Sigmoid colon (tissue), 4 donors: ENCODE data around the gene WNT16.

Experiments
- EP300 ChIP-seq, 4 donors: sonication (generic); formaldehyde crosslinking; IDR thresholded peaks; one replicate each; pipeline ENCODE4 v1.6.1; 2017; ENCODE audit warnings: antibody characterized with exemption in 4 of 4
- TF ChIP-seq, protein P1 (sequence below), 4 experiments: fragments of 450-650 bp in 3 of 4; fragments of 200-600 bp in 1 of 4; IDR thresholded peaks; one replicate each; pipeline ENCODE4 v1.5.1; 2016 to 2019; ENCODE audit warnings: antibody characterized with exemption in 4 of 4, mild to moderate bottlenecking in 3 of 4, moderate library complexity in 2 of 4

DNA sequence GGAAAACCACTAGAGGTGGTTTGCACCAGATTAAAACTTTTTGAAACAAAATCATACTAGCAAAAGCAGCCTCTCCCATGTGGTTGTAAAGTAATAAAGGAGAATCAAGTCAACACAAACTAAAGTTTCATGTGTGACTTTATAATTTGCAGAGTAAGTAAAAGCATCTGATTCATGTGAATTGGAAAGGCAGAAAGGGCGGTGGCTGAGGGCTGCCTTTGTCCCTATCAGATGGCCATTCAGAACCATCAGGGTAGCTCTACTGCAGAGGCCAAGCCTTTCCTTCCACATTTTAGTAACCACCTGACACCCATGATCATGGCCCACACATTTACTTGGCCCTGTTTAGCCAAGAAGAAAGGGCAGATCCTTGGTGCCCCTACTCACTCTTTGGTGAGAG, 15.7 kb downstream of the WNT16 start:
- TF ChIP-seq EP300 (IDR thresholded peaks at IDR 0.05): no peak
- TF ChIP-seq, protein P1, sequence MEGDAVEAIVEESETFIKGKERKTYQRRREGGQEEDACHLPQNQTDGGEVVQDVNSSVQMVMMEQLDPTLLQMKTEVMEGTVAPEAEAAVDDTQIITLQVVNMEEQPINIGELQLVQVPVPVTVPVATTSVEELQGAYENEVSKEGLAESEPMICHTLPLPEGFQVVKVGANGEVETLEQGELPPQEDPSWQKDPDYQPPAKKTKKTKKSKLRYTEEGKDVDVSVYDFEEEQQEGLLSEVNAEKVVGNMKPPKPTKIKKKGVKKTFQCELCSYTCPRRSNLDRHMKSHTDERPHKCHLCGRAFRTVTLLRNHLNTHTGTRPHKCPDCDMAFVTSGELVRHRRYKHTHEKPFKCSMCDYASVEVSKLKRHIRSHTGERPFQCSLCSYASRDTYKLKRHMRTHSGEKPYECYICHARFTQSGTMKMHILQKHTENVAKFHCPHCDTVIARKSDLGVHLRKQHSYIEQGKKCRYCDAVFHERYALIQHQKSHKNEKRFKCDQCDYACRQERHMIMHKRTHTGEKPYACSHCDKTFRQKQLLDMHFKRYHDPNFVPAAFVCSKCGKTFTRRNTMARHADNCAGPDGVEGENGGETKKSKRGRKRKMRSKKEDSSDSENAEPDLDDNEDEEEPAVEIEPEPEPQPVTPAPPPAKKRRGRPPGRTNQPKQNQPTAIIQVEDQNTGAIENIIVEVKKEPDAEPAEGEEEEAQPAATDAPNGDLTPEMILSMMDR (IDR thresholded peaks at IDR 0.05): no peak
